Lung (tissue), 12 donors: ENCODE data around the gene BARX2. TPM values are rescaled to one million over a fixed set of nuclear protein-coding genes. Genes with fewer than 3 reads are reported as not detected.

ENCODE experiments used
- ATAC-seq: fragments of 200-7000 bp; cut with Tn5 transposase; one replicate; pipeline ENCODE4 v1.9.1; 2020; ENCODE audit warnings: moderate number of reproducible peaks; ENCODE audit not compliant: insufficient read depth, low FRiP score
- DNase-seq, 3 donors: peaks; one replicate each; pipeline ENCODE4 v3.0.0-alpha.2; 2013 to 2017
- H3K27ac ChIP-seq, 2 donors: one replicate each; pipeline ENCODE4 v1.5.1; 2013; ENCODE audit warnings: mild to moderate bottlenecking in 2 of 2, moderate library complexity in 2 of 2, control low read depth in 1 of 2, inconsistent platforms in 1 of 2, low read depth in 1 of 2, low read length in 1 of 2
- H3K27me3 ChIP-seq, 3 donors: one replicate each; pipeline ENCODE4 v1.5.1; 2013; ENCODE audit warnings: low read length in 2 of 3; ENCODE audit not compliant: control insufficient read depth in 3 of 3, insufficient read depth in 3 of 3
- H3K36me3 ChIP-seq, 4 donors: one replicate each; pipeline ENCODE4 v1.5.1; 2013; ENCODE audit warnings: low read length in 4 of 4, mild to moderate bottlenecking in 1 of 4, moderate library complexity in 1 of 4; ENCODE audit not compliant: control insufficient read depth in 4 of 4, insufficient read depth in 4 of 4
- H3K4me1 ChIP-seq, 5 donors: one replicate each; pipeline ENCODE4 v1.5.1; 2013; ENCODE audit warnings: low read length in 5 of 5, mild to moderate bottlenecking in 2 of 5, moderate library complexity in 1 of 5; ENCODE audit not compliant: control insufficient read depth in 5 of 5, insufficient read depth in 5 of 5
- H3K4me3 ChIP-seq: one replicate; pipeline ENCODE4 v1.5.1; 2013; ENCODE audit warnings: mild to moderate bottlenecking, control low read depth, moderate library complexity
- H3K9ac ChIP-seq, 2 donors: one replicate each; pipeline ENCODE4 v1.5.1; 2013; ENCODE audit warnings: low read length in 2 of 2, control low read depth in 1 of 2; ENCODE audit not compliant: insufficient read depth in 1 of 2
- H3K9me3 ChIP-seq, 4 donors: one replicate each; pipeline ENCODE4 v1.5.1; 2013; ENCODE audit warnings: low read length in 3 of 4, mild to moderate bottlenecking in 1 of 4, moderate library complexity in 1 of 4; ENCODE audit not compliant: control insufficient read depth in 4 of 4, insufficient read depth in 3 of 4
- WGBS, 2 donors: extraction: QIAGEN DNeasy Blood & Tissue Kit; methylation state at CpG; one replicate each; pipeline ENCODE4 v1.1.7; 2013; 5-methylcytosine and 5-hydroxymethylcytosine counted together
- polyA plus RNA-seq, 2 donors: library from polyadenylated mRNA; stranded (reverse); fragments of 200-250 nt; gene quantifications; one replicate each; pipeline ENCODE4 v1.2.1, GENCODE V29; 2013
- total RNA-seq, 2 donors: library from RNA; depleted of rRNA in 1 of 2; stranded (reverse); fragments of >200 nt in 1 of 2; gene quantifications; one replicate each; pipeline ENCODE4 v1.2.1, GENCODE V29; 2014 to 2021
- TF ChIP-seq, protein P1 (sequence below): IDR thresholded peaks from 2 replicates; pipeline ENCODE4 v1.5.1; 2012; ENCODE audit warnings: mild to moderate bottlenecking; ENCODE audit errors: control extremely low read depth, extremely low read depth
- donor health status: control.
- donor health status: control.
- donor health status: Bipolar disorder and iron deficiency.
- donor health status: healthy.
- donor health status: DM: yes; HTN: yes; CAD: no.

BARX2 gene
- total and polyA plus RNA-seq, 4 donors = 0.39 to 1.1 (median 0.75) TPM

DNA sequence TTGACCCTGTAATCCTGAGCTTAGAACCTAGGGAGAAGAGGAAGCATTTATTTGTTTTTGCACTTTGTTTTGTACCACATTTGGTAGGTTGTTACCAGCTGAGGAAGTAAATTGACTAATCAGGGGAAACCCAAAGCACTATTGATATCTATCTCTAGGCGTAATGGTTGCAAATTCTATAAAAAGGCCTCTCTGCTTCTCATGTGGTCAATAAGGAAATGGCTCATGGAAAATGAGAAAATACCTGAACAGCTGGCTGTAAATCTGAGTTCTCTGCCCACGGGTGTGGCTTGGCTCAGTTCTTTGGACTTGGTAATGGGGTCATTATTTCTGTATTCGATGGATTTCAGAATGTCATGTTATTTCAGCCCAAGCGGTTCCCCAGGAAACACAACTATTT, 42.4 kb downstream of the BARX2 start:
- H3K27me3 ChIP-seq = no peaks in the 10 kb centered on the region
- no peaks in the 10 kb centered on the region for H3K4me1 ChIP-seq
- H3K36me3 ChIP-seq = no peaks in the 10 kb centered on the region
- no peak overlapping the region for H3K9ac ChIP-seq
- no peak overlapping the region for H3K4me3 ChIP-seq
- H3K27ac ChIP-seq = no peak overlapping the region
- WGBS, 2 donors = 52 to 57% methylated on average over 4 of the region's 4 CpGs
- no peaks in the 10 kb centered on the region for H3K9me3 ChIP-seq
- TF ChIP-seq, protein P1, sequence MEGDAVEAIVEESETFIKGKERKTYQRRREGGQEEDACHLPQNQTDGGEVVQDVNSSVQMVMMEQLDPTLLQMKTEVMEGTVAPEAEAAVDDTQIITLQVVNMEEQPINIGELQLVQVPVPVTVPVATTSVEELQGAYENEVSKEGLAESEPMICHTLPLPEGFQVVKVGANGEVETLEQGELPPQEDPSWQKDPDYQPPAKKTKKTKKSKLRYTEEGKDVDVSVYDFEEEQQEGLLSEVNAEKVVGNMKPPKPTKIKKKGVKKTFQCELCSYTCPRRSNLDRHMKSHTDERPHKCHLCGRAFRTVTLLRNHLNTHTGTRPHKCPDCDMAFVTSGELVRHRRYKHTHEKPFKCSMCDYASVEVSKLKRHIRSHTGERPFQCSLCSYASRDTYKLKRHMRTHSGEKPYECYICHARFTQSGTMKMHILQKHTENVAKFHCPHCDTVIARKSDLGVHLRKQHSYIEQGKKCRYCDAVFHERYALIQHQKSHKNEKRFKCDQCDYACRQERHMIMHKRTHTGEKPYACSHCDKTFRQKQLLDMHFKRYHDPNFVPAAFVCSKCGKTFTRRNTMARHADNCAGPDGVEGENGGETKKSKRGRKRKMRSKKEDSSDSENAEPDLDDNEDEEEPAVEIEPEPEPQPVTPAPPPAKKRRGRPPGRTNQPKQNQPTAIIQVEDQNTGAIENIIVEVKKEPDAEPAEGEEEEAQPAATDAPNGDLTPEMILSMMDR = no peak
- no peak for ATAC-seq
- DNase-seq = no peak

DNA sequence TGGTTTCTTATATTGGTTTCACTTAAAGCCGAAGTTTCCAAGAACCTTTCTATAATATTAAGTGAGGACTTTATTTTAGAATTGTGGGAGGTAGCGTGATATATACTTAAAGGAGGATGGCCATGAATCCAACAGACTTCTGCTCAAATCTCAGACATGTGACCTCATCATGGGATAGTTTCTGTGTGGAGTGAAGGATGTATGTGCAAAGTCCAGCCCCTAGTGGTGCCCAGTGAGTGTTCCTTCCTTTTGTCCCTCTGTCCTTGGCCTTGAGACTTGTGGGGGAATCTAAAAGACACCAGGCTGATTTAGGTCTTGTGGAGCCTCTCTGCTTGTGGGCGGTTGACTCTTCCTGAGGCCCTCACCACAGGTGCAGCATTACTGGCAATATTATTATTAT, 43.7 kb downstream of the BARX2 start:
- Histone ChIP-seq H3K4me1 (no peaks in the 10 kb centered on the region), H3K36me3 (no peaks in the 10 kb centered on the region), H3K9ac (no peak overlapping the region), H3K4me3 (no peak overlapping the region), H3K9me3 (no peaks in the 10 kb centered on the region), H3K27me3 (no peaks in the 10 kb centered on the region), H3K27ac (no peak overlapping the region)
- 96% methylated on average over 3 of the region's 3 CpGs for WGBS, 2 donors
- ATAC-seq = no peak
- no peak for DNase-seq
- TF ChIP-seq, protein P1 = no peak

DNA sequence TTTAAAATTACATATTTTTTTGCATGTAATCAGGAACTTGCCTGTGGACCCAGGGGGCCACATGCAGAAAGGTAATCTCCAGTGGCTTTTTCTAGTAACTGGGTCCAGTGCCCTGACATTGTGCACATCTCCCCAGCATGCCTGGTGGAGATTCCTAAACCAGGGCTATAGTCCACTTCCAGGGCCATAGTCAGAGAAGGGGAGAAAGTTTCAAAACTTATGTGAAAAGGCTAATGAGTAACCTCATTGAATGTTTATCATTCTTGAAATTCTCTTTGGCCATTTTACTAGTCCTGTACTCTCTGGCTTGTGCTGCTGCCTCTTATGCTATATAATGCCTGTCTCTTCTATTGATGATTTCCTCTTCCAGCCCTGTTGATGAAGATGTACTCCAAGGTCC, 47.8 kb downstream of the BARX2 start:
- no peaks in the 10 kb centered on the region for H3K27me3 ChIP-seq
- ATAC-seq = no peak

DNA sequence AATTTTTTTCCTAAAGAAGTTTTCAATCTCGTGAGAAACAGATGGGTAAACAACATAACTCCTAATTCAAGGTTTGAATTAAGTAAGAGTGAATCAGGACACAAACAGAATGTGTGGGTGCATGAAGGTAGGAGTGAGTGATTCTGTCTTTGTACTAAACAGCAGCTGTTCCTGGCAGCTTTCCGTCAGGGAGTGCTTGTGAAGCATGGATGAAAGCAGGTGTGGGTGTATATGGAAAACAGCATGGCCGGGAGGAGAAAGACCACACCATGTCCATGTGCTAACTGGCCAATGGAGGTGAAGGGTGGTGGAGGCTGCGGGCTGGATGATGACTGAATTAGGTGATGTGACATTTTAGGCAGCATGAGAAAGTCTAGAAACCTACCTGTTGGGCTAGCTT, 49.6 kb downstream of the BARX2 start:
- TF ChIP-seq, protein P1 = no peak

More for the DNA sequence above, 47.8 kb downstream of the BARX2 start:
- Histone ChIP-seq H3K9me3 (no peaks in the 10 kb centered on the region), H3K4me1 (no peaks in the 10 kb centered on the region), H3K9ac (no peak overlapping the region), H3K36me3 (no peaks in the 10 kb centered on the region), H3K27ac (no peak overlapping the region), H3K4me3 (no peak overlapping the region)
- no peak for DNase-seq
- TF ChIP-seq, protein P1 = no peak

More for the DNA sequence above, 49.6 kb downstream of the BARX2 start:
- no peak for DNase-seq
- no peaks in the 10 kb centered on the region for H3K9me3 ChIP-seq
- no peak overlapping the region for H3K27ac ChIP-seq
- no peaks in the 10 kb centered on the region for H3K27me3 ChIP-seq
- no peaks in the 10 kb centered on the region for H3K4me1 ChIP-seq
- H3K4me3 ChIP-seq = no peak overlapping the region
- H3K36me3 ChIP-seq = no peaks in the 10 kb centered on the region
- no peak for ATAC-seq
- 79 to 92% methylated on average over 4 of the region's 4 CpGs for WGBS, 2 donors
- H3K9ac ChIP-seq = no peak overlapping the region
